H9 (cell line): ENCODE results near the gene DLG2. TPM values are rescaled to one million over a fixed set of nuclear protein-coding genes. Genes with fewer than 3 reads are reported as not detected.

ENCODE experiments used
- DNase-seq: peaks from one replicate; pipeline ENCODE4 v3.0.0-alpha.2; 2017
- H2AFZ ChIP-seq: one replicate; pipeline ENCODE4 v1.6.1; 2013; ENCODE audit warnings: mild to moderate bottlenecking, low read length, control low read depth, moderate library complexity
- H2AK5ac ChIP-seq: 2 replicates; pipeline ENCODE4 v1.6.1; 2013; ENCODE audit warnings: low read length, control low read depth, mixed read lengths; ENCODE audit not compliant: insufficient read length
- H2BK120ac ChIP-seq: one replicate; pipeline ENCODE4 v1.6.1; 2013; ENCODE audit warnings: low read depth, mild to moderate bottlenecking, low read length, control low read depth, inconsistent platforms; ENCODE audit not compliant: poor library complexity, severe bottlenecking
- H2BK12ac ChIP-seq: 2 replicates; pipeline ENCODE4 v1.6.1; 2013; ENCODE audit warnings: low read length, control low read depth, mixed read lengths, low read depth; ENCODE audit not compliant: insufficient read length
- H2BK15ac ChIP-seq: 2 replicates; pipeline ENCODE4 v1.6.1; 2013; ENCODE audit warnings: low read depth, low read length, control low read depth
- H2BK20ac ChIP-seq: one replicate; pipeline ENCODE4 v1.6.1; 2013; ENCODE audit warnings: low read depth, mild to moderate bottlenecking, low read length, control low read depth, inconsistent platforms; ENCODE audit not compliant: poor library complexity, severe bottlenecking
- H2BK5ac ChIP-seq: 2 replicates; pipeline ENCODE4 v1.6.1; 2013; ENCODE audit warnings: low read length, control low read depth, mixed read lengths; ENCODE audit not compliant: insufficient read length
- H3K14ac ChIP-seq: 2 replicates; pipeline ENCODE4 v1.6.1; 2013; ENCODE audit warnings: low read length, control low read depth; ENCODE audit not compliant: insufficient read depth
- H3K18ac ChIP-seq: 2 replicates; pipeline ENCODE4 v1.6.1; 2013; ENCODE audit warnings: low read depth, mild to moderate bottlenecking, mixed read lengths, low read length, control low read depth; ENCODE audit not compliant: insufficient read length
- H3K23ac ChIP-seq: 2 replicates; pipeline ENCODE4 v1.6.1; 2013; ENCODE audit warnings: low read length, control low read depth, mixed read lengths, low read depth; ENCODE audit not compliant: insufficient read length
- H3K23me2 ChIP-seq: 2 replicates; pipeline ENCODE4 v1.6.1; 2013; ENCODE audit warnings: low read depth, mild to moderate bottlenecking, mixed read lengths, low read length, control low read depth; ENCODE audit not compliant: insufficient read length, poor library complexity, severe bottlenecking
- H3K27ac ChIP-seq: 2 replicates; pipeline ENCODE4 v1.5.1; 2013; ENCODE audit warnings: low read length, control low read depth, mixed read lengths, low read depth; ENCODE audit not compliant: insufficient read length
- H3K27me3 ChIP-seq: 2 replicates; pipeline ENCODE4 v1.6.1; 2013; ENCODE audit warnings: low read length, control low read depth, inconsistent platforms; ENCODE audit not compliant: insufficient read depth
- H3K4ac ChIP-seq: 2 replicates; pipeline ENCODE4 v1.6.1; 2013; ENCODE audit warnings: low read depth, mild to moderate bottlenecking, control low read depth, inconsistent platforms, low read length, moderate library complexity
- H3K4me1 ChIP-seq: 2 replicates; pipeline ENCODE4 v1.6.1; 2013; ENCODE audit warnings: low read length, control low read depth, inconsistent platforms; ENCODE audit not compliant: insufficient read depth
- H3K4me2 ChIP-seq: 2 replicates; pipeline ENCODE4 v1.6.1; 2013; ENCODE audit warnings: low read length, control low read depth, mixed read lengths; ENCODE audit not compliant: insufficient read length, insufficient read depth
- H3K56ac ChIP-seq: 2 replicates; pipeline ENCODE4 v1.6.1; 2013; ENCODE audit warnings: low read depth, mild to moderate bottlenecking, mixed read lengths, low read length, control low read depth; ENCODE audit not compliant: insufficient read length
- H3K79me1 ChIP-seq: 2 replicates; pipeline ENCODE4 v1.6.1; 2013; ENCODE audit warnings: low read depth, mild to moderate bottlenecking, moderate library complexity, low read length, control low read depth, inconsistent platforms; ENCODE audit not compliant: insufficient read depth, poor library complexity, severe bottlenecking
- H3K79me2 ChIP-seq: 2 replicates; pipeline ENCODE4 v1.6.1; 2013; ENCODE audit warnings: low read length, control low read depth, inconsistent platforms; ENCODE audit not compliant: insufficient read depth
- H3K9ac ChIP-seq: 2 replicates; pipeline ENCODE4 v1.6.1; 2013; ENCODE audit warnings: low read length, control low read depth, mixed read lengths; ENCODE audit not compliant: insufficient read length; ENCODE audit errors: extremely low read depth
- H3K9me3 ChIP-seq: one replicate; pipeline ENCODE4 v1.6.1; 2013; ENCODE audit warnings: low read depth, low read length, inconsistent platforms; ENCODE audit not compliant: control insufficient read depth
- H3T11ph ChIP-seq: one replicate; pipeline ENCODE4 v1.6.1; 2013; ENCODE audit warnings: mild to moderate bottlenecking, low read length, control low read depth, inconsistent platforms
- H4K20me1 ChIP-seq: one replicate; pipeline ENCODE4 v1.6.1; 2013; ENCODE audit not compliant: control insufficient read depth, insufficient read length, insufficient read depth
- H4K5ac ChIP-seq: 2 replicates; pipeline ENCODE4 v1.6.1; 2013; ENCODE audit warnings: low read depth, mild to moderate bottlenecking, mixed read lengths, low read length, control low read depth; ENCODE audit not compliant: insufficient read length
- H4K8ac ChIP-seq: replicated peaks from 2 replicates; pipeline ENCODE4 v1.6.1; 2013; ENCODE audit warnings: low read length, control low read depth, mixed read lengths, low read depth; ENCODE audit not compliant: insufficient read length
- H4K91ac ChIP-seq: 2 replicates; pipeline ENCODE4 v1.6.1; 2013; ENCODE audit warnings: low read depth, mild to moderate bottlenecking, moderate library complexity, mixed read lengths, low read length, control low read depth; ENCODE audit not compliant: insufficient read length
- H3K27ac Mint-ChIP-seq, 3 experiments: 2 replicates in 2 of 3; 3 replicates in 1 of 3; pipeline ENCODE4 v1.8.0; 2020 to 2021; ENCODE audit warnings: mixed read lengths in 3 of 3, mild to moderate bottlenecking in 1 of 3, moderate library complexity in 1 of 3
- H3K27me3 Mint-ChIP-seq: 2 replicates; pipeline ENCODE4 v1.8.0; 2021; ENCODE audit warnings: low read depth, mild to moderate bottlenecking, moderate library complexity, mixed read lengths
- H3K36me3 Mint-ChIP-seq, 3 experiments: 2 replicates in 2 of 3; 3 replicates in 1 of 3; pipeline ENCODE4 v1.8.0; 2020 to 2021; ENCODE audit warnings: low read depth in 3 of 3, mixed read lengths in 3 of 3; ENCODE audit not compliant: insufficient read depth in 1 of 3
- H3K4me1 Mint-ChIP-seq, 2 experiments: 2 replicates each; pipeline ENCODE4 v1.8.0; 2020; ENCODE audit warnings: mixed read lengths in 2 of 2
- H3K4me3 Mint-ChIP-seq, 2 experiments: 2 replicates in 1 of 2; 3 replicates in 1 of 2; pipeline ENCODE4 v1.8.0; 2020 to 2021; ENCODE audit warnings: mild to moderate bottlenecking in 2 of 2, mixed read lengths in 2 of 2, moderate library complexity in 1 of 2
- H3K9me3 Mint-ChIP-seq, 2 experiments: 2 replicates in 1 of 2; 3 replicates in 1 of 2; pipeline ENCODE4 v1.8.0; 2020; ENCODE audit warnings: mild to moderate bottlenecking in 2 of 2, mixed read lengths in 2 of 2, moderate library complexity in 1 of 2
- CTCF ChIP-seq: fragments of 200-600 bp; sonication (generic); conservative IDR thresholded peaks from 3 replicates; pipeline ENCODE4 v1.8.0; 2021; ENCODE audit warnings: antibody characterized with exemption, mild to moderate bottlenecking
- WGBS: extraction: QIAGEN DNeasy Blood & Tissue Kit; methylation state at CpG from one replicate; pipeline ENCODE4 v1.1.7; 2013; ENCODE audit warnings: missing lambda C conversion rate, low lambda C conversion rate, mixed read lengths; ENCODE audit not compliant: insufficient read length; ENCODE audit errors: extremely low coverage; 5-methylcytosine and 5-hydroxymethylcytosine counted together
- total RNA-seq: library from RNA; stranded (reverse); gene quantifications from 2 replicates; pipeline ENCODE4 v1.2.1, GENCODE V29; 2021

DLG2 gene
- total RNA-seq, 1 experiment from 2014 or later: 8.0 TPM

DNA sequence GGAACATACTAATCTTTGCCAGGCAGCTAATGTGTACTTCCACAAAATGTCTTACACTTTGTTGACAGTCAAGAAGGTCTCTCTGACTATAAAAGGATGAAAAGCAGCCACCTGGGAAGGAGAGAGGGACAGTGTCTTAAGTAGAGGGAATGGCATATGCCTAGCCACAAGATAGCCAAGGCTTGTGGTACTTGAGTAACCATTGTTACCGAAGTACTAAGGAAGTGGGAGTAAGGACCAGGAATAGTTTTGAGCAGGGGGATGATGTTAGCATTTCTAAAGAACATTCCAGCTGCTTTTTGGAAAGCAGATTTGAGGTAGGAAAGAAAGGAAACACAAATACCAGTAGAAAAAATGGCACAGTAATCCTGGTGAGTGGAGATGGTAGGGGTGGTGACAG, 24.0 kb upstream of the DLG2 start:
- H3K4me3 Mint-ChIP-seq: no peak overlapping the region
- H3K36me3 Mint-ChIP-seq: peaks cover 3 to 6% (median 5%) of the 10 kb centered on the region in 3 experiments; a peak in 6 of 7 replicates
- no peaks in the 10 kb centered on the region for H3K27me3 Mint-ChIP-seq
- Histone ChIP-seq H4K8ac (no peak overlapping the region), H2BK15ac (no peak overlapping the region), H2BK12ac (no peak overlapping the region), H3K4ac (no peak overlapping the region), H4K20me1 (no peaks in the 10 kb centered on the region), H3K79me1 (no peaks in the 10 kb centered on the region), H4K5ac (no peak overlapping the region), H3K9ac (no peak overlapping the region), H3K27me3 (no peaks in the 10 kb centered on the region), H3K9me3 (no peaks in the 10 kb centered on the region), H2AFZ (no peak overlapping the region), H3K14ac (no peak overlapping the region), H3K56ac (no peak overlapping the region), H3K18ac (no peak overlapping the region), H3K23me2 (no peaks in the 10 kb centered on the region), H2BK120ac (no peak overlapping the region), H2AK5ac (no peak overlapping the region), H3K27ac (no peak overlapping the region), H3T11ph (no peak overlapping the region), H3K79me2 (no peaks in the 10 kb centered on the region), H2BK20ac (no peak overlapping the region), H4K91ac (no peak overlapping the region), H2BK5ac (no peak overlapping the region), H3K23ac (no peak overlapping the region), H3K4me1 (no peaks in the 10 kb centered on the region; the same call in 1 of the 2 replicates), H3K4me2 (no peak overlapping the region)
- no peak for DNase-seq
- peak overlapping the region in 1 of 3 experiments; percentile 85; a peak in 2 of 7 replicates for H3K27ac Mint-ChIP-seq
- H3K9me3 Mint-ChIP-seq: no peaks in the 10 kb centered on the region
- no peak for TF ChIP-seq CTCF
- peaks cover 16 to 26% of the 10 kb centered on the region in 2 experiments for H3K4me1 Mint-ChIP-seq
- no CpG with 5 or more reads among the region's 1 CpG for WGBS
